ENCODE data around the gene FNBP1L.

GRCh38 chr1:93490357-93490756, 42.4 kb downstream of the FNBP1L start:
- no peak for TF ChIP-seq CTCF (tag by site-specific recombination; IDR thresholded peaks at IDR 0.05)
- TF ChIP-seq ZNF707 (tag by site-specific recombination; IDR thresholded peaks at IDR 0.05): no peak
- TF ChIP-seq ZNF785 (tag by site-specific recombination; IDR thresholded peaks at IDR 0.05): no peak
- no peak for TF ChIP-seq MYNN (tag by site-specific recombination; IDR thresholded peaks at IDR 0.05; ENCODE audit: borderline replicate concordance)
- TF ChIP-seq ZNF776 (tag by site-specific recombination; IDR thresholded peaks at IDR 0.05; ENCODE audit: borderline replicate concordance): no peak
- TF ChIP-seq ZNF274 (IDR thresholded peaks at IDR 0.05; ENCODE audit: low read length): no peak
- no peak for TF ChIP-seq ZNF274 (tag by site-specific recombination; IDR thresholded peaks at IDR 0.05; ENCODE audit: borderline replicate concordance)
- no peak for TF ChIP-seq ZNF837 (tag by site-specific recombination; IDR thresholded peaks at IDR 0.05)
- TF ChIP-seq ZBTB11 (tag by site-specific recombination; conservative IDR thresholded peaks at IDR 0.05; ENCODE audit: low read depth): no peak
- no peak for TF ChIP-seq TCF7L2 (IDR thresholded peaks at IDR 0.05; ENCODE audit: borderline replicate concordance, low read depth, low read length)
- no peak for TF ChIP-seq ZFP41 (tag by site-specific recombination; IDR thresholded peaks at IDR 0.05; ENCODE audit: borderline replicate concordance)
- TF ChIP-seq REPIN1 (tag by site-specific recombination; IDR thresholded peaks at IDR 0.05; ENCODE audit: low read depth): no peak
